ENCODE results near the gene MCC.

Gene MCC

GRCh38 chr5:113151641-113152379 lies 336.4 kb downstream of the MCC start:
- ChIA-PET CTCF (no interaction called here), POLR2A (no interaction called here)
- no peak overlapping the region for H3K4me3 ChIP-seq (ENCODE audit: low read depth, low read length)
- DNase-seq (ENCODE audit: low read depth, low spot score) = no peak
- no peak for TF ChIP-seq CTCF (IDR thresholded peaks at IDR 0.05; ENCODE audit: insufficient read depth, low read length, missing control alignments)

- CTCF ChIA-PET = no interaction called here
These were observed 337.4 kb downstream of the MCC start for GRCh38 chr5:113150821-113151220.

GRCh38 chr5:113150221-113150620 lies 338.0 kb downstream of the MCC start:
- no peak for TF ChIP-seq CTCF (IDR thresholded peaks at IDR 0.05; ENCODE audit: insufficient read depth, low read length, missing control alignments)
- CTCF ChIA-PET = no interaction called here
- H3K4me3 ChIP-seq (ENCODE audit: low read depth, low read length) = no peak overlapping the region
- POLR2A ChIA-PET = no interaction called here
- DNase-seq (ENCODE audit: low read depth, low spot score) = no peak

More at GRCh38 chr5:113150821-113151220, 337.4 kb downstream of the MCC start:
- no peak for DNase-seq (ENCODE audit: low read depth, low spot score)
- TF ChIP-seq CTCF (IDR thresholded peaks at IDR 0.05; ENCODE audit: insufficient read depth, low read length, missing control alignments) = no peak
- no peak overlapping the region for H3K4me3 ChIP-seq (ENCODE audit: low read depth, low read length)
- POLR2A ChIA-PET = interaction anchor here (0.6 kb wide), 1 partner anchor 92 kb away, joined by 3 read pairs; no protein-coding TSS in a partner anchor

GRCh38 chr5:113147537-113147936 lies 340.7 kb downstream of the MCC start:
- no peak overlapping the region for H3K4me3 ChIP-seq (ENCODE audit: low read depth, low read length)
- no peak for DNase-seq (ENCODE audit: low read depth, low spot score)
- TF ChIP-seq CTCF (IDR thresholded peaks at IDR 0.05; ENCODE audit: insufficient read depth, low read length, missing control alignments) = no peak
- CTCF ChIA-PET = interaction anchor here (0.6 to 1.8 kb wide), 2 partner anchors 12 to 152 kb away, joined by 3 to 7 read pairs; no protein-coding TSS in a partner anchor
- POLR2A ChIA-PET = no interaction called here

- TF ChIP-seq CTCF (IDR thresholded peaks at IDR 0.05; ENCODE audit: insufficient read depth, low read length, missing control alignments) = no peak
- no peak overlapping the region for H3K4me3 ChIP-seq (ENCODE audit: low read depth, low read length)
- POLR2A ChIA-PET = no interaction called here
- CTCF ChIA-PET = interaction anchor here (1.8 kb wide), 1 partner anchor 13 kb away, joined by 7 read pairs; no protein-coding TSS in a partner anchor
- DNase-seq (ENCODE audit: low read depth, low spot score) = peak; percentile 94
These were observed 341.1 kb downstream of the MCC start for GRCh38 chr5:113147101-113147508.

GRCh38 chr5:113145757-113146387 lies 342.4 kb downstream of the MCC start:
- ChIA-PET CTCF (interaction anchor here (0.9 to 1.1 kb wide), 2 partner anchors 133 to 149 kb away, joined by 3 read pairs; no protein-coding TSS in a partner anchor), POLR2A (interaction anchor here (0.8 kb wide), 1 partner anchor 149 kb away, joined by 3 read pairs; no protein-coding TSS in a partner anchor)

More at GRCh38 chr5:113145757-113146387, 342.4 kb downstream of the MCC start:
- DNase-seq (ENCODE audit: low read depth, low spot score) = peak; percentile 58
- H3K4me3 ChIP-seq (ENCODE audit: low read depth, low read length) = no peak overlapping the region
- TF ChIP-seq CTCF (IDR thresholded peaks at IDR 0.05; ENCODE audit: insufficient read depth, low read length, missing control alignments) = no peak
